ENCODE measurements around the gene DNPEP.

The DNPEP gene

DNA sequence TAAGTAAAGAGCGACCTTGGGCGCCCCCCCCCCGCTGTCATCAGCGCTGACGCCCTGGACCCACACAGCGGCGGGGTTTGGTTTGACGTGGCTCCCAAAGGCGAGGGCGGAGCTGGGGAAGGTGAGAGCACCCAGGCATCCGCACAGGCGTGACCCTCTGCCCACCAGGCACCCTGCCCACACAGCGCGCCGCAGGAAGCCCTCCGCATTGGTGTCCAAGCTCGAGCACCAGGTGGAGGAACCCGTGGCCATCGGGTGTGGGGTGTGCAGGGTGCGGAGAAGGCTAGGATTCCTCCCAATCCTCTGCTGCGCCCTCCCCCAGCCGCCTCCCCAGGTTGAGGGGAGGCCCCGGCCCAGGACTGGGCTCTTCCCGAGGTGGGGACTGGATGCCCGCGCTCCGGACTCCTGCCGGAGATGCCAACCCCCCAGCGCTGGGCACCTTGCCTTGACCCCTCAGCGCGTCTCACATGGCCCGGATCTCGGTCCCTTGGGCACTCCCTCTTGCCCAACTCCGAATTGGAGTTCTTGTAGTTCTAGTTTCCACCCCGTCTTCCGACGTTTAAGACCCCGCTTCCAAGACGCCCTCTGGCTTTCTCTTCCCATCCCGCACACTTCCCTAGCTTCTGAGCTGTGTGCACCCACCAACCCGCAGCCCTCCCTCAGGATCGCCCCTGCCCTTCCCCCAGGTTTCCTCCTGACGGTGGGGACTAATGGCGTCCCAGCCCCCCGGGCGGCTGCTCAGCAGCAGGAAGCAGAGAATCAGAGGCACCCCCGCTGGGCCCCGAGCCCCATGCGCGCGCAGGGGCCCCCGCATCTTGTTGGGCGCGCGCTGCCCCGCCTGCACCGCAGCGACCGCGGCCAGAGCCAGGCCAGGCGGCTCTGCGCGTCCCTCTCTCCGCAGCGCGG lies 29.3 kb downstream of the DNPEP start:
- DNase-seq (ENCODE audit: low read depth) = no peak

GRCh38 chr2:219356834-219357233 lies 30.9 kb downstream of the DNPEP start:
- no peak for DNase-seq (ENCODE audit: low read depth)

DNA sequence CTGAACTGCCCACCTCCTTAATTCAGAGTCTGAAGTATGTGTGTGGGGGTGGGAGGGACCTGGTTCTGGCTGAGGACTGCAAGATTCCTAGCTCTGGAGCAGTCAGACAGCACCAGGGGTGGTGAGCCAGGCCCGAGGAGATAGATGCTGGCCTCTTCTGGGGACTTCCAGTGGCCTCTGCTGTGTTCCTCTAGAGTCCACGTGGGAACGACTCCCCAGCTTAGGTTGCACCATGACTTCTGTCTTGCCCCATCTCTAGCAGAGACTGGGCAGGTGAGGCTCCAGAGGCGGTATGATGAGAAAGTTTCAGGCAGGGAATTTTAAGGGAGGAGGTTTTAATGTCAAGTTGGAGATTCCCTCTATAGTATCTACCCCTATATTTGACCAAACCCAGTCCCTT lies 33.1 kb downstream of the DNPEP start:
- DNase-seq (ENCODE audit: low read depth) = no peak

- no peak for DNase-seq (ENCODE audit: low read depth)
Measured at GRCh38 chr2:219353129-219353528, 34.6 kb downstream of the DNPEP start.

DNA sequence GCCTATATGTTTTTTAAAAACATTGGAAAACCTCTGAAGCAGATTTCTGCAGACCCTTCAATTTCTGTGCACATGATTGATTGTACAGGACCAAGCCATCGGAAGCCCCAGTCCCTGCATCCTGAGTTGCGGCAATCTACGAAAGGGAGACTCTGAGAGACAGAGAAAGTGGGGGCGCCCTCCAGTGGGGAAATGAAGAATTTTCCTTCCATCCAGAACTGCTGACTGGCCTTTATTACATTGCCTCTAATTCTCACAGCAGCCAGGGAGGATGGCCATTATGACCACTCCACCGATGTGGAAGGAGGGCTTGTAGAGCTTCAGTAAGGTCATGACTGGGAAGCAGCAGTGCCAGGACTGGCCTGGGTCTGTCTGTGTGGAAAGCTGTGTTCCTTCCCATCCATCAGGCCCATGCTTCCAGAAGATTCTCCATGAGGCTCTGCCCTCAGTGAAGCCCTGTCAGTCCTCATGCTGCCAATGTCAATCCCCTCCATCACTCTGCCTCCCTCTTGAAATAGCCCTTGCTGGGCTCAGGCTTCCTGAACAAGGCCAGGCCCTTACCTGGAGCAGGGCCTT lies 35.2 kb downstream of the DNPEP start:
- DNase-seq (ENCODE audit: low read depth) = peak; percentile 8

DNA sequence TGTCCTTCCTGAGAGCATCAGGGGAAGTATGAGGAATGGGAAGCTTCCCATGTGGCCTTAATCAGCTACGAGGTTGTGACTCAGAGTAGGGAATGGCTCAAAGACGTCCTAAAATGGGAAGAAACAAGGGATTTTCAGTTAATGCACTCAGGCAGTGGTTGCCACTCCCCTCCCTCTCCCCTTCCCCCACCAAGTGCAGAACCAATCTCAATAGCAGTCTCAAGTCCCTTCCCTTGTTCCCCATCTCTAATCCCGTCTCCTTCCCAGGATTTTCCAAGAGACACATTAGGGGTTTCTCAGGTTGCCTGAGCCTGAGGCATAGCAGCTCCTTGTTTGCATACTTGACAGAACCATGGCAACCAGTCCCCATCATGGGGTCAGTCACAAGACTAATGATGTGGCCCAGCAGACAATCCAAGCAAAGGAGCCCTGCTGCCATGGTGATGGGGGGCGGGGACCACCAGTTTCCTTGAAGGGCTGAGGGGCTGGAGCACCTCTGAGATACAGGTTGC lies 36.9 kb downstream of the DNPEP start:
- no peak for DNase-seq (ENCODE audit: low read depth)

DNA sequence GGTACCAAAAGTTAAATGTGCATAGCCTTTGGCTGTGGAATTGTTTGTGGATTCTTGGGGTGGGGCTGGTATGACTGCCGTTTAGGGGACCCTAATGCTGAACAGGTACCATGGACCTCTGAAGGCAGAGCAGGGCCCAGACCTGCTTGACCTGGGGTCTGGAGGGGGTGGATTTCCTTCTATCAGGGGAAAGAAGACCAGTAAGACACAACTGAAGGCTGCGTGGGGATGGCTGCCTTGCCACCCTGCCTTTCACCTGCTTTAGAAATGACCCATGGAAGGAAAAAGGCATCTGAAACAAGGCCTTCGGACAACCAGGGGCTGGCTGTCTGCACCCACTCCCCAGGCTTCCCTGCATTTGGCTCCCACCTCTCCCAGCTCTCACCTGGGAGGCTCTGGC lies 37.5 kb downstream of the DNPEP start:
- DNase-seq (ENCODE audit: low read depth) = no peak

- DNase-seq (ENCODE audit: low read depth) = no peak
Measured at GRCh38 chr2:219344751-219345430, 42.8 kb downstream of the DNPEP start.

DNA sequence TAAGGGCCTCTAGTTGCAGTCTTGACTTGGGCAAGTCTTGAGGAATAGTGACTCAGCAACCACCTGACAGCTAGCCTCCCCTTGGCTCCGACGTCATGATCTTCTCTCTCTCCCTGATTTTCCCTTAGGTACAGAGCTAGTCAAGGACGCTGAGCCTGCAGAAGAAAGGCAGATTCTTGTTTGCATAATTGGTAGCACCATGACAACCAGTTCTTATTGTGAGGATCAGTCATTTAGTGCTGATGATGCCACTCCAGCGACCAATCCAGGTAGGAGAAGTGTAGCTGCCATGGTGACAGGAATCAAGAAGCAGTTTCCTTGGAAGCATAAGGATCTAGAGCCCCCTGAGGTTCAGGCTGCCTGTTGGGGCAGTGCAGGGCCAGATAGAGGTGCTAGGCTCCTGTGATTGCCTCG lies 52.3 kb downstream of the DNPEP start:
- no peak for DNase-seq (ENCODE audit: low read depth)

DNA sequence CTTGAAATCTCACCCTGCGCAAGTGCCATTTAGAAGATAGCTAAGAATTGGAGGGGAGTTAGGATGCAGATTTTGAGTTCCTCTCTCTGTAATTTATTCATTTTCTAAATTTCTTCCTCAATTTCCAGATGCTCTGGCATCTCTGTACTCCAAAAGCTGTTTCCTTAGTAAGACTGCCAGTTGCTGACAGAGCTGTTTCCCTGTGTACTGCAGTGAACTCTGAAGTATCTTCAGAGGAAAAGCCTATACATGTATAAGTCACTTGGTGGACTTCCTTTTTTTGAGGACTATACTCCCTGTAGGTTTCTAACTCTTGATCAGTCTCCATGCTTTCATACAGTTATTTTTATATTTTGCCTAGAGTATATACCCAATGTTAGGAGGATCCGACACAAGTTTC lies 53.6 kb downstream of the DNPEP start:
- no peak for DNase-seq (ENCODE audit: low read depth)

- DNase-seq (ENCODE audit: low read depth) = no peak
Measured at GRCh38 chr2:219332542-219332941, 55.2 kb downstream of the DNPEP start, which contains the start of gene RESP18. Gene RESP18 (minus strand): TSS chr2:219332744.

- no peak for DNase-seq (ENCODE audit: low read depth)
Measured at GRCh38 chr2:219331560-219332213, 56.0 kb downstream of the DNPEP start.

DNA sequence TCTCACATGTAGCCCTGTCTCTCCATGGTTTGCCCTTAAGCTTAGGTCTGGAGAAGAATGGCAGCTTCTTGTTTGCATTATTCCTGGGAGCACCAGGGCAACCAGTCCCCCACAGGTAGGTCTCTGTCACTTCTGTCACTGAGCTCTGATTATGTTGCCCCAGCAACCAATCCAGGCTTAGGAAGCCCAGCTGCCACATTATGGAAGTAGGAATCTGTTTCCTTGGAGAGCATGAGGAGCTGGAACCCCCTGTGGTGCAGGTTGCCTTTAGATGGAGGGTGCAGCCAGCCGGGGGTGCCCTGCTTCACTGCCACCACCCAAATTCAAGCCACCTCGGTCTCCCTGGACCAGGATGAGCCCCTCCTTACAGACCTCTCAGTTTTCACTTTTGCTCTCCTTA lies 60.0 kb downstream of the DNPEP start:
- DNase-seq (ENCODE audit: low read depth) = no peak

GRCh38 chr2:219325657-219326315 lies 61.9 kb downstream of the DNPEP start:
- DNase-seq (ENCODE audit: low read depth) = no peak

- no peak for DNase-seq (ENCODE audit: low read depth)
Measured at GRCh38 chr2:219325136-219325535, 62.6 kb downstream of the DNPEP start.

GRCh38 chr2:219323434-219323833 lies 64.3 kb downstream of the DNPEP start:
- DNase-seq (ENCODE audit: low read depth) = no peak

Measured in T-helper 22 cell (primary cell).